Neuronal stem cell (in vitro differentiated cells): ENCODE results near the gene SELL.
"Not testable (repeated sequence)": the region's sequence is repeated elsewhere in the genome, so short reads cannot be mapped to it uniquely, and the experiment has no call there.

ENCODE experiments used
- DNase-seq: peaks from one replicate; pipeline ENCODE4 v3.0.0-alpha.2; 2013; ENCODE audit warnings: low spot score
- H2AFZ ChIP-seq: one replicate; pipeline ENCODE4 v1.6.1; 2013; ENCODE audit warnings: mild to moderate bottlenecking, low read length, inconsistent platforms
- H2AK5ac ChIP-seq: 2 replicates; pipeline ENCODE4 v1.6.1; 2013; ENCODE audit warnings: low read depth, mild to moderate bottlenecking, inconsistent platforms, low read length, moderate library complexity, mixed read lengths
- H2BK120ac ChIP-seq: 2 replicates; pipeline ENCODE4 v1.6.1; 2013; ENCODE audit warnings: low read depth, mild to moderate bottlenecking, inconsistent platforms, low read length, moderate library complexity, mixed read lengths
- H2BK12ac ChIP-seq: one replicate; pipeline ENCODE4 v1.6.1; 2013; ENCODE audit warnings: low read length, inconsistent platforms
- H2BK15ac ChIP-seq: 2 replicates; pipeline ENCODE4 v1.6.1; 2013; ENCODE audit warnings: mild to moderate bottlenecking, low read length, inconsistent platforms, mixed read lengths
- H2BK5ac ChIP-seq: one replicate; pipeline ENCODE4 v1.6.1; 2013; ENCODE audit warnings: inconsistent platforms, mild to moderate bottlenecking, low read length, moderate library complexity
- H3K14ac ChIP-seq: one replicate; pipeline ENCODE4 v1.6.1; 2013; ENCODE audit warnings: low read length, inconsistent platforms
- H3K18ac ChIP-seq: 2 replicates; pipeline ENCODE4 v1.6.1; 2013; ENCODE audit warnings: low read length, inconsistent platforms
- H3K23ac ChIP-seq: 2 replicates; pipeline ENCODE4 v1.6.1; 2013; ENCODE audit warnings: low read depth, mild to moderate bottlenecking, mixed read lengths, low read length, inconsistent platforms; ENCODE audit not compliant: poor library complexity
- H3K27ac ChIP-seq: replicated peaks from 3 replicates; pipeline ENCODE4 v1.5.1; 2013; ENCODE audit warnings: low read length, inconsistent platforms
- H3K27me3 ChIP-seq, 3 experiments: 2 replicates each; pipeline ENCODE4 v1.6.1; 2013; ENCODE audit warnings: low read length in 3 of 3, mild to moderate bottlenecking in 2 of 3, inconsistent platforms in 1 of 3, low read depth in 1 of 3, mixed read lengths in 1 of 3, moderate library complexity in 1 of 3; ENCODE audit not compliant: control insufficient read depth in 3 of 3, insufficient read depth in 3 of 3
- H3K36me3 ChIP-seq, 2 donors: replicated peaks in 1 of 2; 2 replicates each; pipeline ENCODE4 v1.6.1; 2013; ENCODE audit warnings: low read length in 2 of 2; ENCODE audit not compliant: control insufficient read depth in 2 of 2, insufficient read depth in 2 of 2
- H3K4ac ChIP-seq: 2 replicates; pipeline ENCODE4 v1.6.1; 2013; ENCODE audit warnings: inconsistent platforms, mild to moderate bottlenecking, low read length, moderate library complexity
- H3K4me1 ChIP-seq, 2 donors: 1 replicate in 1 of 2; 2 replicates in 1 of 2; pipeline ENCODE4 v1.6.1; 2013; ENCODE audit warnings: low read length in 2 of 2, low read depth in 1 of 2; ENCODE audit not compliant: control insufficient read depth in 2 of 2, insufficient read depth in 1 of 2
- H3K4me2 ChIP-seq: one replicate; pipeline ENCODE4 v1.6.1; 2013; ENCODE audit warnings: mild to moderate bottlenecking, low read length, inconsistent platforms; ENCODE audit not compliant: insufficient read depth, poor library complexity, severe bottlenecking
- H3K4me3 ChIP-seq, 2 donors: 2 replicates each; pipeline ENCODE4 v1.5.1; 2013; ENCODE audit warnings: low read length in 2 of 2, mild to moderate bottlenecking in 2 of 2, inconsistent platforms in 1 of 2, moderate library complexity in 1 of 2
- H3K79me1 ChIP-seq: one replicate; pipeline ENCODE4 v1.6.1; 2013; ENCODE audit warnings: low read depth, mild to moderate bottlenecking, inconsistent platforms, low read length, moderate library complexity
- H3K9ac ChIP-seq: one replicate; pipeline ENCODE4 v1.6.1; 2013; ENCODE audit warnings: mild to moderate bottlenecking, low read depth, low read length, inconsistent platforms; ENCODE audit not compliant: poor library complexity
- H3K9me3 ChIP-seq, 2 donors: replicated peaks in 1 of 2; 2 replicates each; pipeline versions ENCODE3 to v1.6.1; 2013; ENCODE audit warnings: low read length in 2 of 2, mild to moderate bottlenecking in 2 of 2, inconsistent platforms in 1 of 2, low read depth in 1 of 2, mixed read lengths in 1 of 2, moderate library complexity in 1 of 2; ENCODE audit not compliant: control insufficient read depth in 2 of 2, insufficient read depth in 1 of 2
- H4K8ac ChIP-seq: one replicate; pipeline ENCODE4 v1.6.1; 2013; ENCODE audit warnings: low read depth, mild to moderate bottlenecking, inconsistent platforms, low read length, moderate library complexity
- H4K91ac ChIP-seq: one replicate; pipeline ENCODE4 v1.6.1; 2013; ENCODE audit warnings: low read length, low read depth, mild to moderate bottlenecking, inconsistent platforms; ENCODE audit not compliant: poor library complexity
- WGBS, 2 donors: extraction: QIAGEN DNeasy Blood & Tissue Kit; methylation state at CpG; one replicate each; pipeline ENCODE4 v1.1.7; 2013; ENCODE audit warnings: missing lambda C conversion rate in 2 of 2, mixed read lengths in 1 of 2; ENCODE audit not compliant: insufficient read length in 2 of 2, insufficient replicate concordance in 1 of 2; ENCODE audit errors: extremely low coverage in 2 of 2; 5-methylcytosine and 5-hydroxymethylcytosine counted together

Gene SELL

DNA sequence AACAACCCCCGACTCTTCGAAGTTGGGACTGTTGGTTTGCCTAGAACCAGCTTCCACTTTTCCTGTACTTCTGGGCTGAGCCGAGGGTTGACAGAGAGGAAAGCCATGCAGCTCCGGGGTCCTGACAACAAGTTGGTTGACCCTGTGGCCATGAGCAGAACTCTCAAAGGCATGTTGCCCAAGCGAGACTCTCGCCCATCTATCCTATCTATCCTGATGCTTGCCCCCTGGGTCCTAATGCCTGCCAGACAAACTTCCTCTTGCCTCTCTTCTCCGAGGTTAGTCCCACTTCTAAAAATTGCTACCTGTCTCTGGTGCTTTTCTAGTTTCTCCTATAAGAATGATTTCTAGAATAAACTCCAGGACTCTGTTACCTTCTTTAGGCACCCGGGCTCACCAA is 48.7 kb downstream of the SELL start:
- H3K9ac ChIP-seq, H3K79me1 ChIP-seq, H3K36me3 ChIP-seq, H3K9me3 ChIP-seq, H2AFZ ChIP-seq, H2BK120ac ChIP-seq, H2BK15ac ChIP-seq, H2BK12ac ChIP-seq, H3K4me1 ChIP-seq, H3K27ac ChIP-seq, H3K14ac ChIP-seq, H3K18ac ChIP-seq, H4K8ac ChIP-seq, H3K4ac ChIP-seq, H3K4me3 ChIP-seq, H2AK5ac ChIP-seq, H3K4me2 ChIP-seq, DNase-seq, H4K91ac ChIP-seq, H3K23ac ChIP-seq, H3K27me3 ChIP-seq, H2BK5ac ChIP-seq: not testable (repeated sequence)
- no CpG with 5 or more reads among the region's 8 CpGs for WGBS, 2 donors

DNA sequence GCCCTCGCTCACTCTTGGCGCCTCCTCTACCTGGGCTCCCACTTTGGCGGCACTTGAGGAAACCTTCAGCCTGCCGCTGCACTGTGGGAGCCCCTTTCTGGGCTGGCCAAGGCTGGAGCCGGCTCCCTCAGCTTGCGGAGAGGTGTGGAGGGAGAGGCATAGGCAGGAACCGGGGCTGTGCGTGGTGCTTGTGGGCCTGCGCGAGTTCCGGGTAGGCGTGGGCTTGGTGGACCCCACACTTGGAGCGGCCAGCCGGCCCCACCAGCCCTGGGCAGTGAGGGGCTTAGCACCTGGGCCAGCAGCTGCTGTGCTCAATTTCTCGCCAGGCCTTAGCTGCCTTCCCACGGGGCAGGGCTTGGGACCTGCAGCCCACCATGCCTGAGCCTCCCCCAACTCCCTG is 50.4 kb downstream of the SELL start:
- H2AK5ac ChIP-seq, H3K23ac ChIP-seq, H2BK15ac ChIP-seq, H3K9me3 ChIP-seq, H3K27ac ChIP-seq, H3K14ac ChIP-seq, H4K91ac ChIP-seq, H3K9ac ChIP-seq, H4K8ac ChIP-seq, H3K4me2 ChIP-seq, H3K79me1 ChIP-seq, H3K27me3 ChIP-seq, H3K4ac ChIP-seq, H2AFZ ChIP-seq, H2BK5ac ChIP-seq, H2BK120ac ChIP-seq, H3K18ac ChIP-seq, H2BK12ac ChIP-seq, H3K4me3 ChIP-seq, H3K4me1 ChIP-seq, H3K36me3 ChIP-seq, DNase-seq: not testable (repeated sequence)
- WGBS, 2 donors: no CpG with 5 or more reads among the region's 16 CpGs

DNA sequence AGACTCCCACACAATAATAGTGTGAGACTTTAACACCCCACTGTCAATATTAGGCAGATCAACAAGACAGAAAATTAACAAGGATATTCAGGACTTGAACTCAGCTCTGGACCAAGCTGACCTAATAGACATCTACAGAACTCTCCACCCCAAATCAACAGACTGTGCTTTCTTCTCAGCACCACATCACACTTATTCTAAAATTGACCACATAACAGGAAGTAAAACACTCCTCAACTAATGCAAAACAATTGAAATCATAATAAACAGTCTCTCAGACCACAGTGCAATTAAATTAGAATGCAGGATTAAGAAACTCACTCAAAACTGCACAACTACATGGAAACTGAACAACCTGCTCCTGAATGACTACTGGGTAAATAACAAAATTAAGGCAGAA is 52.6 kb downstream of the SELL start:
- not testable (repeated sequence) for H3K36me3 ChIP-seq, H3K23ac ChIP-seq, DNase-seq, H3K4me1 ChIP-seq, H2AFZ ChIP-seq, H3K4me2 ChIP-seq, H2BK120ac ChIP-seq, H3K9me3 ChIP-seq, H4K8ac ChIP-seq, H2BK12ac ChIP-seq, H3K27me3 ChIP-seq, H3K27ac ChIP-seq, H4K91ac ChIP-seq, H3K79me1 ChIP-seq, H3K4ac ChIP-seq, H2BK5ac ChIP-seq, H3K18ac ChIP-seq, H2BK15ac ChIP-seq, H2AK5ac ChIP-seq, H3K9ac ChIP-seq, H3K4me3 ChIP-seq, H3K14ac ChIP-seq

DNA sequence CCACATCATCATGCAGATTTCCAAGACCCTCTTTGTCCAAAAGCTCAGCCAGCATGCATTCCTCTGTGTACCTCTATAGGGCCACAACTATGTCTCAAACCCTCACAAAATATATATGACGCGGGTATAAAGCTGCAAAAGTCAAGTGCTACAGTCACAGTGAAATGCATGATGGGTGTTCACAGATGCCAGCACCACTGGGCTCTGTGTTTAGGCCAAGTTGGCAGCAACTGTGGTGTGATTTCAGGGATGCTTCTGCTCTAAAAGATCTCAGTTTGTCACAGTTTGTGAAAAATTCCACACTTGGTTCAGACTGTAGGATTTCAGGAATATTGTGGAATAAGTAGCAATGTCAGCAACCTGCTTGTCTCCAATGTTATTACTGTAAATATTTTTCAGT is 57.5 kb downstream of the SELL start:
- no CpG with 5 or more reads among the region's 2 CpGs for WGBS, 2 donors
- no peak overlapping the region for H4K8ac ChIP-seq

More for the DNA sequence above, 57.5 kb downstream of the SELL start:
- no peak overlapping the region for H2AK5ac ChIP-seq
- H3K4me3 ChIP-seq: no peak overlapping the region
- H3K9ac ChIP-seq: no peak overlapping the region
- no peak overlapping the region for H2BK120ac ChIP-seq
- H2BK15ac ChIP-seq: no peak overlapping the region
- no peaks in the 10 kb centered on the region for H3K9me3 ChIP-seq
- H3K4me2 ChIP-seq: no peak overlapping the region
- H3K4ac ChIP-seq: no peak overlapping the region
- no peak overlapping the region for H3K18ac ChIP-seq
- H3K23ac ChIP-seq: no peak overlapping the region
- H3K27ac ChIP-seq: no peak overlapping the region
- no peak overlapping the region for H2AFZ ChIP-seq
- no peak overlapping the region for H2BK5ac ChIP-seq
- H3K4me1 ChIP-seq: no peaks in the 10 kb centered on the region
- no peaks in the 10 kb centered on the region for H3K36me3 ChIP-seq
- no peaks in the 10 kb centered on the region for H3K79me1 ChIP-seq
- no peak overlapping the region for H4K91ac ChIP-seq
- no peak overlapping the region for H2BK12ac ChIP-seq
- no peak for DNase-seq
- H3K27me3 ChIP-seq: no peaks in the 10 kb centered on the region
- H3K14ac ChIP-seq: no peak overlapping the region
